Duodenal mucosa (tissue), 2 donors: ENCODE results near the gene BRAP.
"Not testable (repeated sequence)": the region's sequence is repeated elsewhere in the genome, so short reads cannot be mapped to it uniquely, and the experiment has no call there.

Experiments used
- H3K27ac ChIP-seq: one replicate; pipeline ENCODE4 v1.7.0; 2013; ENCODE audit warnings: low read depth, low read length
- H3K27me3 ChIP-seq, 2 donors: one replicate each; pipeline ENCODE4 v1.7.0; 2013; ENCODE audit warnings: low read length in 2 of 2, control low read depth in 1 of 2; ENCODE audit not compliant: insufficient read depth in 2 of 2, control insufficient read depth in 1 of 2
- H3K36me3 ChIP-seq, 2 donors: one replicate each; pipeline ENCODE4 v1.7.0; 2013; ENCODE audit warnings: low read length in 2 of 2, control low read depth in 1 of 2; ENCODE audit not compliant: insufficient read depth in 2 of 2, control insufficient read depth in 1 of 2
- H3K4me1 ChIP-seq, 2 donors: one replicate each; pipeline ENCODE4 v1.7.0; 2013; ENCODE audit warnings: low read length in 2 of 2, control low read depth in 1 of 2; ENCODE audit not compliant: insufficient read depth in 2 of 2, control insufficient read depth in 1 of 2
- H3K4me3 ChIP-seq, 2 donors: one replicate each; pipeline ENCODE4 v1.7.0; 2013; ENCODE audit warnings: low read length in 2 of 2, low read depth in 1 of 2
- H3K9ac ChIP-seq, 2 donors: one replicate each; pipeline ENCODE4 v1.7.0; 2013; ENCODE audit warnings: low read length in 2 of 2, low read depth in 1 of 2
- H3K9me3 ChIP-seq, 2 donors: one replicate each; pipeline ENCODE4 v1.7.0; 2013; ENCODE audit warnings: low read length in 2 of 2, control low read depth in 1 of 2; ENCODE audit not compliant: control insufficient read depth in 1 of 2

BRAP gene

DNA sequence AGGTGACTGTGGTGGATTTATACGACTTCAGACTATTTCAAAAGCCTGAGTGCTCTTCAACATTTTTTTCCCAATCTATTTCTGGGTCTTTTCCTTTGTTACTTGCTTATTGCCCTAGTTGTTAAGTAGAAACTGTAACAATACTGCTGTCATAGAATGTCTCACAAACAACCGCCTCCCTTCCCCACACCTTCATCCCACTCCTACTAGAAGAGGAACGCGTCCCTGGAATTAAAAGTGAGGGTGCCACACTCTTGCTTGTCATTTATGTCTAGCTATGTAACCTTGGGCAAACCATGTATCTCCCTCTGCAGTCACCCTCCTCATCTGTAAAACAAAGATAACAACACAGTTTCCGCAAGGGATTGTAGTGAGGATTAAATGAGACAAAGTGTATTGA, 8.6 kb downstream of the BRAP start:
- Histone ChIP-seq H3K9ac (no peak overlapping the region), H3K36me3 (peaks cover 39 to 84% of the 10 kb centered on the region in 2 donors), H3K4me1 (no peaks in the 10 kb centered on the region), H3K27ac (no peak overlapping the region), H3K27me3 (no peaks in the 10 kb centered on the region), H3K4me3 (no peak overlapping the region), H3K9me3 (no peaks in the 10 kb centered on the region)

DNA sequence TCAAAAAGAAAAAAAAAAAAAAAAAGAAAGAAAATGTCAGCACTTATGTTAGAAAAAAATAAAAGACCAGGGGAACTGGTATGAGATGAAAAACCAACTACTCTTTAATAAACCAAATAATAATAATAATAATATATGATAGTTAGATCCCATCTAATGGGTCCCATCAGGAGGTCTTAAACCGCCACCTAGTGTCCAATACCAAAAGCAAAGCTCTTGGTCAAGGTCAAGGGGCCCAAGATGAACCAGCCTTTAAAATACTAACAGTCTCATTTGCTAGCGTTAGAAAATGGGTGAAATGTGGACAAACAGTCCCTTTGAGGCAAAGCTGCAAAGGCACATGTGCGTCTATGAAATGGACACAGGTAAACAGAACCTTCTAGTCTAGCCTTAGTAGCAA, 12.3 kb downstream of the BRAP start:
- Histone ChIP-seq H3K27me3 (no peaks in the 10 kb centered on the region), H3K4me3 (no peak overlapping the region), H3K27ac (no peak overlapping the region), H3K4me1 (no peaks in the 10 kb centered on the region), H3K9ac (no peak overlapping the region), H3K36me3 (peaks cover 35 to 71% of the 10 kb centered on the region in 2 donors), H3K9me3 (no peaks in the 10 kb centered on the region)

DNA sequence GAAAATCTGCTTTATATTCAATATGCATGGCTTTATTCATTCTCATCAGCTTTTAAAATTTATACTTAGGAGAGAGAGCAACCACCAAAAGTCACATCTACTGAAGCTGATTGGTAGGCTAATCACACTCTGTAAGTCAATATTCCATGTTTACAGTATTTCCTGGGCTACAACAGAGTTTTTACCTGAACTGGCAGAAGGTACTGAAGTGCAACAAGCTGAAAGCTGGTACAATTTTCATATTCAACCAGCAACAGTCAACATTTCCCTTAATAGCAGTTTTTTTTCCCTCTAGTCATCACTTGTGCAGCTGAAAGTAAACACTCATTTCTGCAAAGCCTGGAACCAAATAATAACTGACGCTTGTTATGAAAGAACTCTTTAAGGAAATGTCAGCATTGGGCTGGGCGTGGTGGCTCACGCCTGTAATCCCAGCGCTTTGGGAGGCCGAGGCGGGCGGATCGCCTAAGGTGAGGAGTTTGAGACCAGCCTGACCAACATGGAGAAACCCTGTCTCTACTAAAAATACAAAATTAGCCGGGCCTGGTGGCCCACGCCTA, 12.9 kb downstream of the BRAP start:
- no peaks in the 10 kb centered on the region for H3K4me1 ChIP-seq
- no peak overlapping the region for H3K4me3 ChIP-seq
- peaks cover 35 to 71% of the 10 kb centered on the region in 2 donors for H3K36me3 ChIP-seq
- H3K9me3 ChIP-seq = no peaks in the 10 kb centered on the region
- no peaks in the 10 kb centered on the region for H3K27me3 ChIP-seq
- no peak overlapping the region for H3K27ac ChIP-seq
- no peak overlapping the region for H3K9ac ChIP-seq

DNA sequence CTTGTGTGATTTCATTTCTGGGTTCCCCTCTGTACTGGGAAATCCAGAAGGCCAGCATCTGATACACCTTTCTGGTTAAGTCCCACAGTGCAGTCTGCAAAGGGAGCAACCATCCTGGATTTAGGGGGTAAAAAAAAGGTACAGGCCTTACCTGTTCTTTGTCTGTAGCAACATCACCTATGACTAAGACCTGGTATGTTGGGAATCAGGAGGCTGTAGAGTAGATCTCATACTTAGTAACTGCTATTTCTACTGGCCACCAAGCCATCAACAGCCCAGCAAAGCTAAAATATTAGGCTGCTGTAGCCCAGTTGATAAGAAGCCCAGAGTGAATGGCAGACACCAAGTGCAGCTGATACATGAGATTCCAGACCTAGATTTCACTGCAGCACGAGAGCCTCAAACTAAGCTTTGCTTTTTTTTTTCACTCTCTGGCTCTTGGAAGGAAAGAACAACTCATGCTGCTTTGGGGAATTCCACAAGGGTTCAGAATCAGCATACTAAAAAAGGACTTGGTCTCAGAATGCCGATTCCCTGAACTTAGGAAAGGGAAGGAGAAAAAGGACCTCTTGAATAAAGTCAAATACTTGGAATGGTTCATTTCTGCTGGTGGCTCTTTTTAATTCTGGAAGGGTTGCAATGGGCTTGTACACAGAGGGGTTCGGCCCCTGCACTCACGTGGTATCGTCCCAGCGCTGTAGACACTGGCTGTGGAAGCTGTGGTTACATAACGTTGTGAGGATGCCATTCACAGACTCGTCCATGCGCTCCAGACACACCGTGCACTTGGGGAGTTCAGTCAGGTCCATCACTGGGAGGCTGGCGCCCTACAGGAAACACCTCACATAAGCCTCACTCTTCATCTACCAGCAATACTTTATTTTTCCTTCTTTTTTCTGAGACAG, 20.5 kb downstream of the BRAP start:
- Histone ChIP-seq H3K36me3 (peaks cover 23 to 57% of the 10 kb centered on the region in 2 donors), H3K27me3 (no peaks in the 10 kb centered on the region), H3K9ac (no peak overlapping the region), H3K27ac (peak overlapping the region; percentile 17), H3K9me3 (no peaks in the 10 kb centered on the region), H3K4me1 (no peaks in the 10 kb centered on the region), H3K4me3 (no peak overlapping the region)

DNA sequence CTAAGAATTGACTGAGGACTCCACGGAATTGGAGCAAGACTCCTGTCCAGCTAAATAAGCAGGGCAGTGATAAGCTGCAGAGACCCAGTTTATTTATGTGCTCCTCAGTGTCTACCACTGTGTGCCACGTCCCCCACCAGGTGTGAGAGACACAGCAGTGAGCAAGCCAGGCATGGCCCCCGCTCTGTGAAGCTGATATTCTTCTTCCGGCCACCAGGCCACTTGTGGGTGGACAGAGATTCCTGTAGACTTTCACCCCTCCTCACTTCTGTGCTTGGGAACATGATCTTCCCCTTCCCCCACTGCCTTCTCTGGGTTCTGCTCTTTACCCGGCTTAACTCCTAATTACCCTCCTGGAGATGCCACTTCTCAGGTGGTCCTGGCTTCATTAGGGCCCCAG, 21.3 kb downstream of the BRAP start:
- Histone ChIP-seq H3K27me3 (no peaks in the 10 kb centered on the region), H3K4me3 (no peak overlapping the region), H3K4me1 (no peaks in the 10 kb centered on the region), H3K9me3 (no peaks in the 10 kb centered on the region), H3K36me3 (peaks cover 20 to 58% of the 10 kb centered on the region in 2 donors), H3K27ac (no peak overlapping the region), H3K9ac (no peak overlapping the region)

DNA sequence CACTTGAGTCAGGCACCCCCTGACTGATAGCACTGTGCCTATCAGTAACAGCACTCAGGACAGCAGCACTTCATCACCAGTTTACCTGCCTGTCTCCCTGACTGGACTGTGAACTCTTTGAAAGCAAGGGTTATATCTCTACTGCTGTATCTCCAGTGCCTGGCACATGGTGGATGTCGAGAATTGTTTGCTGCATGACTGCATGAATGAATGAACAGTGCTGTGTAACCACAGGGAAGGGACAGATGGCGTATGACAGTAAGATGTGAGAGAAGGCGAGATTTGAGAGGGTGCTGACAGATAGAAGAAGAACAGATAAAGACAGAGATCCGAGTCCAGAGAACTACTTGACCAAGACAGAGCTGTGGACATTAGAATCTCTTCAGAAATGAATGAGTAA, 29.7 kb downstream of the BRAP start:
- H3K27ac ChIP-seq = no peak overlapping the region
- H3K36me3 ChIP-seq = peaks cover 42 to 80% of the 10 kb centered on the region in 2 donors
- no peaks in the 10 kb centered on the region for H3K4me1 ChIP-seq
- H3K9ac ChIP-seq = no peak overlapping the region
- H3K4me3 ChIP-seq = no peak overlapping the region
- no peaks in the 10 kb centered on the region for H3K9me3 ChIP-seq
- no peaks in the 10 kb centered on the region for H3K27me3 ChIP-seq

DNA sequence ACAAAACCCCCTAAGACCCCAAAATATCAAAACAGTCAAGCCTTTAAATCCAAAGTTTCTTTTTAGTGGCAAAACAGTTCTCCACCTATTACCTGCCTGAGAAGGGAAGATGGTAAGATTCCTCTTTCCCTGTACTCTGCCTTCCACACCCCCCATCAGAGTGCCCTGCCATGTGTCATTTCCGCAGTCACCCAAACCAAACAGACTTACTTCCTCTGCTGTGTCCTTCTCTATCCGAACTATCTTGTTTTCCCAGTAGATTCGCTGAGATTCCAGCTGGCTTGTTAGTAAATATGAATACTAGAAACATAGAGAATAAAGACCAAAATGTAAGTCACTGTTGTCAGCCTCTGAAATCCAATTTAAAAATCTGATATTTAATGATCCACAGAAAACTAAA, 30.4 kb downstream of the BRAP start:
- Histone ChIP-seq H3K27me3 (no peaks in the 10 kb centered on the region), H3K9ac (no peak overlapping the region), H3K27ac (no peak overlapping the region), H3K4me1 (no peaks in the 10 kb centered on the region), H3K4me3 (no peak overlapping the region), H3K9me3 (no peaks in the 10 kb centered on the region), H3K36me3 (peaks cover 42 to 81% of the 10 kb centered on the region in 2 donors)

DNA sequence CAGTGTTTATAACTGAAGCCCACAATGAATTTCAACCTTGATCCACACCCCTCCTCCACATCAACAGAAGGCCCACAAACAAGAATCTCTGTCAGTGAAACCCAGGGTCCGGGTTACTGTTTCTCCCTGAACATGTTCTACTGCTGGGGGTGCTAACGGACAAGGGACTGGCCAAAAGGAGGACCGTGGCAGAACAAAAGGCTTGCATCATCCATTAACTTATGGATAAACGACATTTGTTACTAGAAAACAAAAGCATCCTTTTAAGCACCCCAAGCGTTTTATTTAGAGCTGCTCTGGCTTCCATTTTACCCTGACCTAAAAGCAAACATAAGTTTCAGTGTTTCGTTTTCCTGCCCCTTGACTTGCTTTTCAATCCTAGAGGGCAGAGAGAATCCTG, 32.2 kb downstream of the BRAP start:
- Histone ChIP-seq H3K9ac (no peak overlapping the region), H3K27ac (no peak overlapping the region), H3K4me3 (no peak overlapping the region), H3K4me1 (no peaks in the 10 kb centered on the region), H3K27me3 (no peaks in the 10 kb centered on the region), H3K9me3 (no peaks in the 10 kb centered on the region), H3K36me3 (peaks cover 45 to 78% of the 10 kb centered on the region in 2 donors)

DNA sequence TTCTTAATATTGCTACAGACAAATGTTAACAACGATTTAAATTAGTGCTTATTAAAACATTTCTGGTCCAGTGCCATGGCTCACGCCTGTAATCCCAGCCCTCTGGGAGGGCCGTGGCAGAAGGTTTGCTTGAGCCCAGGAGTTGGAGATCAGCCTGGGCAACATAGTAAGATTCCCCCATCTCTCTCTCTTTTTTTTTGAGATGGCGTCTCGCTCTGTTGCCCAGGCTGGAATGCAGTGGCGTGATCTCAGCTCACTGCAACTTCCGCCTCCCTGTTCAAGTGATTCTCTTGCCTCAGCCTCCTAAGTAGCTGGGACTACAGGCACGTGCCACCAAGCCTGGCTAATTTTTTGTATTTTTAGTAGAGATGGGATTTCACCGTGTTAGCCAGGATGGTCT, 33.2 kb downstream of the BRAP start:
- not testable (repeated sequence) for H3K27ac ChIP-seq, H3K27me3 ChIP-seq, H3K4me3 ChIP-seq, H3K4me1 ChIP-seq, H3K9me3 ChIP-seq, H3K9ac ChIP-seq
- peaks cover 42 to 71% of the 10 kb centered on the region in 2 donors for H3K36me3 ChIP-seq

DNA sequence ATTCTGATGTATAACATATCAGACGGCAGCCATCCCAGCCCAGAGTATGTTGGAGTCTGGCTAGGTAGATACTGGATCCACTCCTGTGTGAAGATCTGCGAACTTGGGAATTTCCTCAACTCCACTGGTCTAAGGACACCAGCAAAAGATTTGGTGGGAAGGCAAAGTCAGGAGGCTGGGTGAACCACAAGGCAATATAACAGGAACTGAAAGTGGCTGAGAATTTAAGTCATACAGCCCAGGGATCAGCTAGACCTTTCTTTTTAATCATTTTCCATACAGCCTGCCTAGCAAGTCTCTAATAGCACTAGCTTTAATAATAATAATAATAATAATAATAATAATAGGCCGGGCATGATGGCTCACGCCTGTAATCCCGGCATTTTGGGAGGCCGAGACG, 34.8 kb downstream of the BRAP start:
- no peaks in the 10 kb centered on the region for H3K4me1 ChIP-seq
- no peaks in the 10 kb centered on the region for H3K27me3 ChIP-seq
- H3K4me3 ChIP-seq = no peak overlapping the region
- no peak overlapping the region for H3K9ac ChIP-seq
- H3K27ac ChIP-seq = no peak overlapping the region
- peaks cover 36 to 70% of the 10 kb centered on the region in 2 donors for H3K36me3 ChIP-seq
- no peaks in the 10 kb centered on the region for H3K9me3 ChIP-seq
